Panc1 (cell line): ENCODE data around the gene RNASE3. TPM values are rescaled to one million over a fixed set of nuclear protein-coding genes. Genes with fewer than 3 reads are reported as not detected.
"Not testable (repeated sequence)": the region's sequence is repeated elsewhere in the genome, so short reads cannot be mapped to it uniquely, and the experiment has no call there.

ENCODE experiments used
- ATAC-seq: fragments of 200-7000 bp; cut with Tn5 transposase; 2 replicates; pipeline ENCODE4 v1.9.1; 2020; ENCODE audit warnings: mild to moderate bottlenecking, moderate library complexity
- BruUV-seq: library from RNA; stranded (reverse); fragments of 400-500 nt; replicated peaks from 2 replicates; lab custom pipeline; 2021; lab: Mats Ljungman, UMichigan
- CTCF ChIA-PET: fragments of 300-600 bp; sonication (Branson Sonifier 250); formaldehyde crosslinking; loops from one replicate; lab custom pipeline; 2022; ENCODE audit warnings: antibody characterized with exemption; lab: Charles Lee
- POLR2A ChIA-PET: fragments of 300-600 bp; sonication (Branson Sonifier 250); formaldehyde crosslinking; loops from one replicate; lab custom pipeline; 2022; ENCODE audit warnings: antibody characterized with exemption; lab: Charles Lee
- DNase-seq: peaks from one replicate; pipeline ENCODE4 v3.0.0-alpha.2; 2010; ENCODE audit warnings: low read depth, low spot score
- H3K27ac ChIP-seq: 2 replicates; pipeline ENCODE4 v1.5.1; 2011; ENCODE audit warnings: mild to moderate bottlenecking, low read length, inconsistent platforms
- H3K27me3 ChIP-seq: fragments of 200-500 bp; sonication (Bioruptor generic); 2 replicates; pipeline ENCODE4 v1.6.0; 2014; ENCODE audit warnings: low read length, inconsistent platforms; ENCODE audit not compliant: control insufficient read depth, insufficient read depth
- H3K36me3 ChIP-seq: fragments of 200-500 bp; sonication (Bioruptor generic); 2 replicates; pipeline ENCODE4 v1.5.1; 2014; ENCODE audit warnings: inconsistent platforms, mild to moderate bottlenecking, low read length, moderate library complexity; ENCODE audit not compliant: control insufficient read depth, insufficient read depth
- H3K4me1 ChIP-seq: 2 replicates; pipeline ENCODE4 v1.5.1; 2011; ENCODE audit warnings: inconsistent platforms, mild to moderate bottlenecking, low read length, moderate library complexity; ENCODE audit not compliant: control insufficient read depth, insufficient read depth
- H3K4me3 ChIP-seq, 2 experiments: 2 replicates each; pipeline ENCODE4 v1.5.1; 2011 to 2012; ENCODE audit warnings: low read depth in 2 of 2, low read length in 2 of 2, mild to moderate bottlenecking in 2 of 2, inconsistent platforms in 1 of 2, moderate library complexity in 1 of 2
- H3K9me3 ChIP-seq: fragments of 200-500 bp; sonication (Bioruptor generic); 2 replicates; pipeline ENCODE4 v1.5.1; 2014; ENCODE audit warnings: low read depth, mild to moderate bottlenecking, inconsistent platforms, low read length, moderate library complexity; ENCODE audit not compliant: control insufficient read depth, insufficient read depth
- SIN3A ChIP-seq: IDR thresholded peaks from 2 replicates; pipeline ENCODE4 v1.6.1; 2012; ENCODE audit warnings: low read depth, mild to moderate bottlenecking, low read length, moderate library complexity, borderline replicate concordance; ENCODE audit not compliant: insufficient read depth
- TCF7L2 ChIP-seq: IDR thresholded peaks from 2 replicates; pipeline ENCODE4 v1.6.1; 2011; ENCODE audit warnings: mild to moderate bottlenecking, low read depth, low read length, inconsistent platforms
- in situ Hi-C: cut with HindIII; loops from 2 replicates; pipeline ENCODE4 v1.10.0; 2016; ENCODE audit warnings: low sequenced_read_pairs, low pct_unique_long_range_greater_than_20kb
- intact Hi-C: fragments of 100-400 bp; cut with micrococcal nuclease; formaldehyde crosslinking; loops from one replicate; pipeline ENCODE4 v1.10.0; 2022; ENCODE audit not compliant: unreplicated experiment
- total RNA-seq: library from RNA; stranded (reverse); gene quantifications from one replicate; pipeline ENCODE4 v1.2.1, GENCODE V29; 2021; ENCODE audit not compliant: unreplicated experiment

The RNASE3 gene
- total RNA-seq, 1 experiment from 2014 or later = not detected

- POLR2A ChIA-PET = no interaction called here
Measured at GRCh38 chr14:20907214-20907613, 16.0 kb downstream of the RNASE3 start.

GRCh38 chr14:20910822-20911221 lies 19.6 kb downstream of the RNASE3 start:
- in situ Hi-C loops, H3K27me3 ChIP-seq, CTCF ChIA-PET, H3K27ac ChIP-seq, intact Hi-C loops, H3K9me3 ChIP-seq, ATAC-seq, DNase-seq, POLR2A ChIA-PET, H3K4me3 ChIP-seq, H3K4me1 ChIP-seq, BruUV-seq, H3K36me3 ChIP-seq: not testable (repeated sequence)

More at GRCh38 chr14:20907214-20907613, 16.0 kb downstream of the RNASE3 start:
- no peak for TF ChIP-seq SIN3A
- TF ChIP-seq TCF7L2 = no peak
- ATAC-seq = no peak
- Histone ChIP-seq H3K27ac (no peak overlapping the region), H3K27me3 (no peaks in the 10 kb centered on the region; the same call in 1 of the 2 replicates), H3K36me3 (no peaks in the 10 kb centered on the region), H3K9me3 (no peaks in the 10 kb centered on the region), H3K4me1 (no peaks in the 10 kb centered on the region), H3K4me3 (no peak overlapping the region)
- CTCF ChIA-PET = no interaction called here
- BruUV-seq = no TSS peak
- DNase-seq = no peak
- in situ Hi-C loops = no loop called here
- intact Hi-C loops = no loop called here

GRCh38 chr14:20919038-20919756 lies 28.0 kb downstream of the RNASE3 start:
- BruUV-seq, in situ Hi-C loops, H3K27ac ChIP-seq, intact Hi-C loops, DNase-seq, POLR2A ChIA-PET, CTCF ChIA-PET, H3K36me3 ChIP-seq, H3K4me3 ChIP-seq, ATAC-seq, H3K9me3 ChIP-seq, H3K4me1 ChIP-seq, H3K27me3 ChIP-seq: not testable (repeated sequence)

- in situ Hi-C loops, CTCF ChIA-PET, POLR2A ChIA-PET, BruUV-seq, H3K9me3 ChIP-seq, H3K4me1 ChIP-seq, ATAC-seq, H3K27me3 ChIP-seq, H3K27ac ChIP-seq, DNase-seq, intact Hi-C loops, H3K36me3 ChIP-seq, H3K4me3 ChIP-seq: not testable (repeated sequence)
Measured at GRCh38 chr14:20923766-20924297, 32.6 kb downstream of the RNASE3 start.
